CMK (cell line): Measurements from ENCODE around the gene CCER1.

Source experiments
- DNase-seq: peaks from one replicate; pipeline ENCODE4 v3.0.0-alpha.2; 2010; ENCODE audit warnings: low read depth

Gene CCER1

DNA sequence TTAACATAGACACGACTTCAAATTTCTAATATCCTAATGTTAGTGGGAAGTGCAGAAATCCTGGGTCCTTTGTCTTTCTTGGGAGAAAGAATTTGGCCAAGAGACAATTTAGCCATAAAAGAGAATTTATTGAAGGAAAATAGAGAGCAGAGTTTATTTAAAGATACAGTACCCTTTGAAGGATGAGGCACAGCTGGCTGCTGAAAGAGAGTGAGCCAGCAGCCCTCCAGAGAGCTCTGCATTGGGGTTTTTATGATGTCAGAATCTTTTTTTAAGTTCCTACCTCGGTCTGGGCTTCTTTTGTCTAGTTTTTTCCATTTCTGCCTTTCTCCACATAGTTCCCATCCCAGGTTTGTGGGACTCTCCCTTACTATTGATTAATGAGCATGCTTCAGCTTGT lies 37.5 kb downstream of the CCER1 start:
- DNase-seq = no peak

DNA sequence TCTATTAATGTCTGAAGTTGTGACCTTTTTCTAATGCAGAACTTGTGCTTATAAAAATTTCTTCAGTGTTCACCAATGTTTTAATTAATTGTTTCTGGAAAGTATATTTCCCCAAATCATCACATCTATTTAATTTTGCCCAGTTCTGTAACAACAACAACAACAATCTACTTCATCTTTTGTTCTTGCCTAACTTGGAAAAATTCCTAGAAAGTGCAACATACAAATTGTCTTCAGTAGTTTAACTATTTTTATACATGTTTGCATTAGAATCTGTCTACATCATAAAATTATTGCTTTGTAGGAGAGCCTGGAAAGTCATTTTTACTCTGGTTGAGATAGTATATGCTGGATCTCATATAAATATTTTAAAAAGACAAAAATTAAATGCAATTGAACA lies 38.5 kb downstream of the CCER1 start:
- no peak for DNase-seq

DNA sequence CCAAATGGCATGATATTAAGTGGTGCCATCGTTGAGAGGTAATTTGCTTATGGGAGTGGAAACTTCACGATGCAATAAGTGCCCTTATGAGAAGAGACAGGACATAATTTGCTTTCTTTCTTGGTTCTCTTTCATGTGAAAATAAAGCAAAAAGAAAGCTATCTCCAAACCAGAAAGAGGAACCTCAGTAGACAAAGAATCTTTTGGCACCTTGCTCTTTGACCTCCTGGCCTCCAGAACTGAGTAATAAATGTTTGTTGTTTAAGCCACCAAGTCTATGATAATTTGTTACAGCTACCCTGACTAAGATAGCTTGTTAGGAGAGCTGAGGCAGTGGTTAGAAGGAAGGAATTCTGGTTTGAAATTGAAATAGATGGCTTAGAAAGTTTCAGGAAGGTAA lies 39.6 kb downstream of the CCER1 start:
- no peak for DNase-seq

DNA sequence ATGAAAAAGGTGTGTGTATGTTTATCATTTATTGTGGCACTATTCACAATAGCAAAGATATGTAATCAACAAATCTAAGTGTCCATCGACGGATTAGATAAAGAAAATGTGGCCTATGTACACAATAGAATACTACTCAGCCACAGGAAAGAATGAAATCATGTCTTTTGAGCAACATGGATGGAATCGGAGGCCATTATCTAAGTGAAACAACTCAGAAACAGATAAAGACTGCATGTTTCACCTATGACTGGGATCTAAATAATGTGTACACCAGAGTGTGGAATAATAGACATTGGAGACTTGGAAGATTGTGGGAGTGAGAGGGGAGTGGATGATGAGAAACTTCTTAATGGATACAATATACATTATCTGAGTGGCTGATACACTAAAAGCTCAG lies 44.0 kb downstream of the CCER1 start:
- DNase-seq = no peak

DNA sequence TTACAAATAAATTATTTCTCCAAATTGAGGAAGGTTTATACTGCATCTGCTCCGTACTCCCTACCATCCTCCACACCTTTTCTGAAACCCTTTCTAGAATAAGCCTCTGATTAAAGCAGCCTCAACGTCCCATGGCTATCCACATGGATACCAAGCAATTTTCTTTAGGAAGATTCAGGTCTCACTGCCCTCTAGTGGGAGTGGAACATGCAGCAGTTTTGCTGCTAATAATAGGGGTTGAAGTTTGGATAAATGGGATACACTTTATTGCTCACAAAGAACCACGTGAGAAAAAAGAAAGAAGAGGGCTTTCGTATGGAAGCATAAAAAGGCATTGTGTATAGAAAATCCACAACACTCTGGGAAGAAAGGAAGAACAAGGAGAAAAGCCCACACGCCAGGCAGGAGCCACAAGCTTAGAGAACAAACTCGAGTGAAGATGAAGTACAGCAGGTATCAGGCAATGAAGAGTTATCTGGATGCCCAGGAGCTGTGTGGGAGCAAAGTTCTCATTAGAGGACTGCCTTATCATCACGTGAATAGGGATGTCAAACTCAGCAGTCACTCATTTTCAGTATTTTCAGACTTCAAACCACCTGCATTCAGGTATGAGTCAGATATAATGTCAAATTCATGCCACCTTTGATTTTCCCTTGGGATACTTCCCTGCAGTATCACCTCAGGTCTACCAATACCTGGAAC lies 45.8 kb downstream of the CCER1 start:
- DNase-seq = no peak

DNA sequence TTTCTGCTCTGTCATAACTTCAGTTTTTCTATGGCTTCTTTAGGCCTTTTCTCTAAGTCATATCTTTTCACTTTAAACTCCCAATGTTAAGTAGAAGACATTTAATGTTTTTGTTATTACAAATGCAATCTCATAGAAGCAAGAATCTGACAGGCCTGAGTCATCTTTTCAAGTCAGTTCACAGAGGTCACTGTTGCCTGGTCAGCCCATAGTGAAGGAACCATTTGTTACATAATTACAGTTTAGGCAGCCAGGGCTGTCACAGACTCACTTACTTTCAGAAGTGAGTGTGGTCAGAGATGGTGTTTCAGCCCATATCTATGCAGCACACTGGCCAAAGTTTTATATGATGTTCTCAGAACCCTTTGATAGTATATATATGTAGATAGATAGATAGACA lies 46.5 kb downstream of the CCER1 start:
- no peak for DNase-seq

DNA sequence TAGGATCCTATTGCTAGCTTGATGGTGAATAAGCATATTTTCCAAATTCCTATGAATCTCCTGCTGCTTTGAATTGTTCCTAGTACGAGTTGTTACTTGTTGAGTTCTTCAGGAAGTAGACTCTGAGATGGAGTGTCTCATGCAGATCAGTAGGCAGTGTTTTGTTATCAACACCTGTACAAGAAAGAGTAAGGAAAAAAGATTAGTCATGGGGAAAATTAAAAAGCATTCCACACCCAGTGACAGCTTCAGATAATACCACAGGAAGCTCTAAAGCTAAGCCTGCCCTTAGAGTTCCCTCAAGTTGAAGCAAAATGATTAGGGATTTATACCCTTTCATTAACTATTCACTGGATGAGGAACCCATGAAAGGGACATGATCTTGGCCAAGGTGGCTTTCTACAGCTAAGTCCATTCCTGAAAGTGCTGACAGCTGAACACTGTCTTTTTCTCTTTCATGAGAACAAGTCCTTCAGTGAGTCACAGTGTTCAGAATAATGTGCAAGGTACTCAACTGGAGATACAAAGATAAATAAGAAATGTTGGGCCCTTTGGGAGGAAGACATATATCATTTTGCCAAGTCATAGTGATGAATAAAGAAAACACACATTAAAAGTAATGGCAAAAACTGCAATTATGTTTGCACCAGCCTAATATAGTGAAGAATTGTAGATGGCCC lies 49.1 kb downstream of the CCER1 start:
- DNase-seq = no peak

DNA sequence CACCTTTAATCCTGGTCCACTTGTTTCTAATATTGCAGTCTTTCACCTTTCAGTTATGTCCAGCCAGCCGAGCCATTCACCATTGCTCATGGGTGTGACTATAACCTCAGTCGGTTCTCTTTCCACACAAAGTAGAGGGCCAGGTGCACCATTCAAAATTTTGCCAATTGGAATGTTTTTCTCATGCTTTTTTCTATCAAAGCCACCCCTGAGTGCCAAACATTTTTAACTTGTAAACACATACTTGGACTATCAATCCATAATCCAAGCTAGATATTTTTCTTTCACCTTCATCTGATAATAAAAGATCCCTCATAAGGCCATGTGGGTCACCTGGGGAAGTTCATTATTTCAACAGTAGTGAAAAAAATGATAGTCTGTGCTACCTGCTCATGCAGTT lies 52.4 kb downstream of the CCER1 start:
- DNase-seq = no peak
